Nephron progenitor cell (in vitro differentiated cells): ENCODE measurements around the gene CEP128.

Experiments used
- DNase-seq: peaks from one replicate; pipeline ENCODE4 v3.0.0; 2021
- H3K27ac Mint-ChIP-seq: 2 replicates; pipeline ENCODE4 v1.8.0; 2021; ENCODE audit warnings: mild to moderate bottlenecking, moderate library complexity, mixed read lengths
- H3K27me3 Mint-ChIP-seq: 2 replicates; pipeline ENCODE4 v1.8.0; 2021; ENCODE audit warnings: mild to moderate bottlenecking, low read depth, mixed read lengths; ENCODE audit not compliant: poor library complexity
- H3K36me3 Mint-ChIP-seq: 2 replicates; pipeline ENCODE4 v1.8.0; 2021; ENCODE audit warnings: low read depth, mixed read lengths
- H3K4me1 Mint-ChIP-seq: 2 replicates; pipeline ENCODE4 v1.8.0; 2021; ENCODE audit warnings: mixed read lengths
- H3K4me3 Mint-ChIP-seq: 2 replicates; pipeline ENCODE4 v1.8.0; 2021; ENCODE audit warnings: mild to moderate bottlenecking, moderate library complexity, mixed read lengths
- H3K9me3 Mint-ChIP-seq: 2 replicates; pipeline ENCODE4 v1.8.0; 2021; ENCODE audit warnings: mild to moderate bottlenecking, moderate library complexity, mixed read lengths
- TF ChIP-seq, protein P1 (sequence below): fragments of 200-600 bp; sonication (generic); IDR thresholded peaks from 2 replicates; pipeline ENCODE4 v1.5.0; 2021; ENCODE audit warnings: antibody characterized with exemption

CEP128 gene

GRCh38 chr14:80941241-80942185 is at the start of gene CEP128:
TSS of gene CEP128 (minus strand) at chr14:80941738.
- peak within 1 kb of the TSS; percentile 90 for H3K4me3 Mint-ChIP-seq
- H3K27me3 Mint-ChIP-seq: peaks cover 11% of the 10 kb centered on the region
- TF ChIP-seq, protein P1, sequence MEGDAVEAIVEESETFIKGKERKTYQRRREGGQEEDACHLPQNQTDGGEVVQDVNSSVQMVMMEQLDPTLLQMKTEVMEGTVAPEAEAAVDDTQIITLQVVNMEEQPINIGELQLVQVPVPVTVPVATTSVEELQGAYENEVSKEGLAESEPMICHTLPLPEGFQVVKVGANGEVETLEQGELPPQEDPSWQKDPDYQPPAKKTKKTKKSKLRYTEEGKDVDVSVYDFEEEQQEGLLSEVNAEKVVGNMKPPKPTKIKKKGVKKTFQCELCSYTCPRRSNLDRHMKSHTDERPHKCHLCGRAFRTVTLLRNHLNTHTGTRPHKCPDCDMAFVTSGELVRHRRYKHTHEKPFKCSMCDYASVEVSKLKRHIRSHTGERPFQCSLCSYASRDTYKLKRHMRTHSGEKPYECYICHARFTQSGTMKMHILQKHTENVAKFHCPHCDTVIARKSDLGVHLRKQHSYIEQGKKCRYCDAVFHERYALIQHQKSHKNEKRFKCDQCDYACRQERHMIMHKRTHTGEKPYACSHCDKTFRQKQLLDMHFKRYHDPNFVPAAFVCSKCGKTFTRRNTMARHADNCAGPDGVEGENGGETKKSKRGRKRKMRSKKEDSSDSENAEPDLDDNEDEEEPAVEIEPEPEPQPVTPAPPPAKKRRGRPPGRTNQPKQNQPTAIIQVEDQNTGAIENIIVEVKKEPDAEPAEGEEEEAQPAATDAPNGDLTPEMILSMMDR: no peak
- H3K27ac Mint-ChIP-seq: peak within 1 kb of the TSS; percentile 84
- peaks cover 19% of the 10 kb centered on the region for H3K4me1 Mint-ChIP-seq
- H3K9me3 Mint-ChIP-seq: no peaks in the 10 kb centered on the region
- H3K36me3 Mint-ChIP-seq: no peaks in the 10 kb centered on the region
- DNase-seq: peak; percentile 95

DNA sequence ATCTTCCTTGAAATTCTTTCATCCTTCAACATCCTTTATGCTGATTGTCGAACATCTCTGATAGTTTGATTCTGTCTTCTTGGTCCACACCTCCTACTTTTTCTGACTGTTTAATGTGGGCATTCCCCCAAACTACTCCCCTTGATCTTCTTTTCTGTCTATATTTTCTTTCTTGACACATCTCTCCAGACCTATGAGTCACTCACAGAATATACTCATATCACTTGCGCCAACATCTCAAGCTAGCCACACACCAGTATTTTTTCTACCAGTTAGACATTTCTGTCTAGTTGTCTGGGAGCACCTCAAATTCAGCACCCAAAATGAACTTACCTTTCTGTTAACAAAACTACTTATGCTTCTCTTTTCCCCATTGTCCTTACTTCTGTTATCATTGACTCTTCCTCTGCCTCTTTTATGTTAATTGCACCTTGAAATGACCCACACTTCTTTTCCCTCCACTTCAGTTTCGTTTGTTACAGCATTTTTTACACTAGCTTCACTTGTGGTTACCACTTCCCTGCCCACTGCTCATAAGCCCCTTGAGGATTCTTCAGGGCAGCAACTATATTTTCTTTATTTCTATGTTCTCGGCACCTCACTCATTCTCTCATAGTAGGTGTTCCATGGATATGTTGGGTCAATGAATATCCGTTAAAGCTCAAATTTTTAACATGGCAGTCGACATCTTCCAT is 47.3 kb upstream of the CEP128 start:
- H3K4me1 Mint-ChIP-seq: no peaks in the 10 kb centered on the region
- H3K36me3 Mint-ChIP-seq: no peaks in the 10 kb centered on the region
- peaks cover 5% of the 10 kb centered on the region for H3K27me3 Mint-ChIP-seq
- DNase-seq: no peak
- H3K9me3 Mint-ChIP-seq: no peaks in the 10 kb centered on the region
- no peak overlapping the region for H3K27ac Mint-ChIP-seq
- no peak overlapping the region for H3K4me3 Mint-ChIP-seq
- TF ChIP-seq, protein P1: no peak

DNA sequence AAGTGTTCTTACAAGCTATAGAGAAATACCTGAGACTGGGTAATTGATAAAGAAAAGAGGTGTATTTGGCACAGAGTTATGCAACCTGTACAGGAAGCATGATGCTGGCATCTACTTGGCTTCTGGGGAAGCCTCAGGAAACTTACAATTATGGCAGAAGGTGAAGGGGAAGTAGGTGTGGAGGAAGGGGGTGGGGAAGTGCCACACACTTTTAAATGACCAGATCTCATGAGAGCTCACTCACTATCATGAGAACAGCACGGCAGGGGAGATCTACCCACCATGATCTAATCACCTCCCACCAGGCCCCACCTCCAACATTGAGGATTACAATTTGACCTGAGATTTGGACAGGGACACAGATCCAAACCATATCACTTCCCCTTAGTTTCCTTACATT is 46.7 kb upstream of the CEP128 start:
- no peaks in the 10 kb centered on the region for H3K36me3 Mint-ChIP-seq
- H3K4me3 Mint-ChIP-seq: no peak overlapping the region
- H3K4me1 Mint-ChIP-seq: no peaks in the 10 kb centered on the region
- no peaks in the 10 kb centered on the region for H3K9me3 Mint-ChIP-seq
- H3K27ac Mint-ChIP-seq: no peak overlapping the region
- no peak for DNase-seq
- peaks cover 5% of the 10 kb centered on the region for H3K27me3 Mint-ChIP-seq
- TF ChIP-seq, protein P1: no peak

DNA sequence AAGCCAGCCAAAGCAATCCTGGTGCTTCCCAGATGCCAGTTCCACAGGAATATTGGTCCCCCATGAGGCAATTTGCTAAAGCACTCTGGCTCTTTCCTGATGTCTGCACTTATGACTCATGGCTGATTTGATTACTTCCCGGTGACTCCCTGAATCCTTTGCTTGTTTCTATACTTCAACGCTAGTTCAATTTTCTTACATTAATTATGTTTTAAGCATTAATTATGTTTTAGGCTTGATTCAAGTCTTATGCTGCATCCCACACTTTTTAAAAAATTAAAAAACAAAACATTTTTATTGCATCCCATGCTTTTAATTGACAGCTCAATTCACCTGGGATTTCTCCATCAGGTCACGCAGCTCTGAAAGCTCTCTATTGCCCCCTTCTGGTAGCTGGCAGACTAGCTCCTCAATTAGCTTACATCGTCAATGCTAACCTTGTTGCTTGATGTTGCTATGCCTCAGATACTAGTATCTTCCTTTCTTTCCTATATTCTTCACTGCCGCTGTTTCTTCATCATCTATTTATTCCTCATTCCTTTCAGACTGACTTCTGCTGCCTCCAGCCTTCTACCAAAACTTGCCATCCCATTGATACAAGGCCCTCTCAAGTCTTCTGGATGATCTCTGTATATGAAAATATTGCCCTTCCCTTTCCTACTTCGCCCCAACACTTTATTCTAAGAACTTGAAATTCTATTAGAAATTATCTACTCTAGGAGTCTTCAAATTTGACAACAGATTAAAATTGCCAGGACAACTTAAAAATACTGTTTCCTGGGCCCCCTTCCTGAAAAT is 45.9 kb upstream of the CEP128 start:
- H3K9me3 Mint-ChIP-seq: no peaks in the 10 kb centered on the region
- no peak overlapping the region for H3K27ac Mint-ChIP-seq
- no peaks in the 10 kb centered on the region for H3K36me3 Mint-ChIP-seq
- peaks cover 5% of the 10 kb centered on the region for H3K27me3 Mint-ChIP-seq
- DNase-seq: peak; percentile 72
- no peaks in the 10 kb centered on the region for H3K4me1 Mint-ChIP-seq
- TF ChIP-seq, protein P1: peak; percentile 95
- H3K4me3 Mint-ChIP-seq: no peak overlapping the region

DNA sequence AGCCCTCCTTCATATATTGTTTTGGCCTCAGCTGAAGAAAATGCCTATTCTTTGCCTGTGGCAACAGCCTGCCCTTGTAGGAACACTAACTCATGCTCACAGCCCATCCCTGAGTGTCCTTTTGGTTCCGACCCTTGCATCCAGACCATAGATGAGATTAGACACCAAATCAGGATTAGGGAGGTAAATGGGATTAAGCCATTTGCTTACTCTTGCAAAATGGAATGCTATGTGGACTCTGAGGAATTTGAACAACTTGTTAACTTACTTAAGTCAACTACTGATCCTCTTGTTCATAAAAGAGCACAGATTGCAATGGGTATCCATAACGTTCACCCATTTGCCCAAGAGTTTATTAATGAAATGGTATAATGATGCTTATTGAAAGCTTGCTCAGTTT is 41.2 kb upstream of the CEP128 start:
- H3K27me3 Mint-ChIP-seq: no peaks in the 10 kb centered on the region

More for the DNA sequence above, 41.2 kb upstream of the CEP128 start:
- Mint-ChIP-seq H3K4me3 (no peak overlapping the region), H3K27ac (no peak overlapping the region), H3K36me3 (no peaks in the 10 kb centered on the region), H3K4me1 (no peaks in the 10 kb centered on the region), H3K9me3 (no peaks in the 10 kb centered on the region)
- DNase-seq: no peak
- TF ChIP-seq, protein P1: no peak
